ENCODE measurements around the gene MAP2K1. TPM values are rescaled to one million over a fixed set of nuclear protein-coding genes. Genes with fewer than 3 reads are reported as not detected.

Gene MAP2K1
- total RNA-seq, 2 donors from 2014 or later, result 39.2 to 57.3 TPM

DNA sequence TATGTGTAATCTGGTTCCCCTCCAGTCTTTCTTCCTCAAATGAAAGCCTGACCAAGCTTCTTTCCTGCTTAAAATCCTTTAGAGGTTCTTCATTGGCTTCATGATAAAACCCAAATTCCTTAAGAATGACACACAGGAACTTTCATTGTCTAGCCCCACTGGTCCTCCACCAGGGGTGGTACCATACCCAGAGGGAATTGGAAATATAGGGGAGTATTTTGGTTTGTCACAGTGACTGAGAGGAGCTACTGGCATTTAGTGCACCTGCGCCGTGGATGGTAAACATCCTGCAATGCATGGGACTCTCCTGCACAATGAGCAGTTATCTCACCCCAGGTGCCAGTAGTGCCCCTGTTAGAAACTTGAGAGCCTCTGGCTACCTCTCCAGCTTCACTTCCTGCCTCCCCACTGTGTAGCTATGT, 129.2 kb downstream of the MAP2K1 start:
- peaks cover 2% of the 10 kb centered on the region for H3K36me3 Mint-ChIP-seq (ENCODE audit: low read depth)
- no peak for DNase-seq
- no peak overlapping the region for H3K4me3 Mint-ChIP-seq
- no peaks in the 10 kb centered on the region for H3K27me3 Mint-ChIP-seq
- no peaks in the 10 kb centered on the region for H3K9me3 ChIP-seq (ENCODE audit: control insufficient read depth, low read length, poor library complexity, severe bottlenecking)
- ATAC-seq, result no peak
- no peak overlapping the region for H3K27ac Mint-ChIP-seq
- peaks cover 4% of the 10 kb centered on the region for H3K4me1 Mint-ChIP-seq

DNA sequence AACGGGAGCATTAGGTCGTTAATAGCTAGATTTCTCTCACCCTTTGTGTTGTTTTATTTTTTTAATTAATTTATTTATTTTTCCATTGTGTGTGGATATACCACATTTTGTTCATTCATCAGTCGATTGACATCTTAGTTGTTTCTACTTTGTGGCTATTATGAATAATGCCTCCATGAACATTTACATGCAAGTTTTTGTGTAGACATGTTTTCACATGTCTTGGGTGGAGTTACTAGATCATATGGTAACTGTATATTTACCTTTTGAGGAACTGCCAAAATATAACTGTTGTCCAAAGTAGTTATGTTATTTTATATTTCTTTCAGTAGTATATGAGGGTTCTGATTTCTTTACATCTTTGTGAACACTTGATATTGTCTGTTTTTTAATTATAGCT, 137.2 kb downstream of the MAP2K1 start:
- DNase-seq, result no peak
- H3K36me3 Mint-ChIP-seq (ENCODE audit: low read depth), result peaks cover 7% of the 10 kb centered on the region
- no peaks in the 10 kb centered on the region for H3K27me3 Mint-ChIP-seq
- H3K9me3 ChIP-seq (ENCODE audit: control insufficient read depth, low read length, poor library complexity, severe bottlenecking), result no peaks in the 10 kb centered on the region
- peaks cover 11% of the 10 kb centered on the region for H3K4me1 Mint-ChIP-seq
- H3K4me3 Mint-ChIP-seq, result no peak overlapping the region
- H3K27ac Mint-ChIP-seq, result peak overlapping the region; percentile 49
- no peak for ATAC-seq

DNA sequence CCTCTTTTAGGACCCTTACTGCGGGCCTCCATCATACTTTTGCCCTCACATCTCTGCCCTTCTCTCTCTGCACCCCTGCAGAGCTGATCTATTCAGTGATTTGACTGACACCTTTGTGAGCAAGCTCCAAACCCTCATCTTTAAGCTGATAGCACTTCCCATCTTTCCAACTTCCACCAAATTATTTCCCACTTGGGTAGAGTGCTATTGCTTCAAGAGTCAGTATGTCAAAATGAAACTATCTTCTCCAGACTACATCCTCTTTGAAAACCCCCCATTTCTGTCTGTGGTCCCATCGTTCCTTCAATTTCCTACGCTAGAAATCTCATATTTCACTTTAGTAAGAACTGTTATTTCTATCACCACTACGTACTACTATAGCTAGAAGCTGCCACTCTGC, 138.1 kb downstream of the MAP2K1 start:
- Mint-ChIP-seq H3K27ac (no peak overlapping the region), H3K36me3 (ENCODE audit: low read depth) (peaks cover 10% of the 10 kb centered on the region), H3K4me3 (no peak overlapping the region), H3K27me3 (no peaks in the 10 kb centered on the region), H3K4me1 (peaks cover 11% of the 10 kb centered on the region)
- no peak for DNase-seq
- no peak for ATAC-seq
- H3K9me3 ChIP-seq (ENCODE audit: control insufficient read depth, low read length, poor library complexity, severe bottlenecking), result no peaks in the 10 kb centered on the region

DNA sequence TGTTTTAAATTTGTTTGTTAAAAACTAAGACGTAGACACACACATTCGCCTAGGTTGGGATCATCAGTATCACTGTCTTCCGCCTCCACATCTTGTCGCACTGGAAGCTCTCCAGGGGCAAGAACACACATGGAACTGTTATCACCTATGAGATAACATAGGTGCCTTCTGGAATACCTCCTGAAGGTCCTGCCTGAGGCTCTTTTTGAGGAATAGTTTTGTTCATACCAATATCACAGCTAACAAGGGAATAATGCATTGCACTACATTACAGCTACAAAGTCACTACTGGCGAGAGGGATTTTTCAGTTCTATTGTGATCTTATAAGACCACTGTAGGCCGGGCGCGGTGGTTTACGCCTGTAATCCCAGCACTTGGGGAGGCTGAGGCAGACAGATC, 148.3 kb downstream of the MAP2K1 start:
- peaks cover 6% of the 10 kb centered on the region for H3K4me1 Mint-ChIP-seq
- no peaks in the 10 kb centered on the region for H3K9me3 ChIP-seq (ENCODE audit: control insufficient read depth, low read length, poor library complexity, severe bottlenecking)
- peaks cover 10% of the 10 kb centered on the region for H3K36me3 Mint-ChIP-seq (ENCODE audit: low read depth)
- ATAC-seq (no peak), DNase-seq (no peak)
- no peaks in the 10 kb centered on the region for H3K27me3 Mint-ChIP-seq
- no peak overlapping the region for H3K27ac Mint-ChIP-seq
- H3K4me3 Mint-ChIP-seq, result no peak overlapping the region

Other genes starting within 250 kb of the MAP2K1 start
- gene MEGF11, start 133.2 kb upstream of the MAP2K1 start, total RNA-seq, result not detected
- gene DIS3L, start 93.3 kb upstream of the MAP2K1 start, total RNA-seq, result 10 to 100 TPM; 22.1 to 22.3 TPM
- gene TIPIN, start 30.2 kb upstream of the MAP2K1 start, total RNA-seq, result 1 to 10 TPM; 2.9 to 4.2 TPM
- gene SNAPC5, start 110.8 kb downstream of the MAP2K1 start, total RNA-seq, result 10 to 100 TPM; 15.1 to 20.5 TPM
- 1,000 to 10,000 TPM; 3,651 to 3,689 TPM for gene RPL4, start 117.9 kb downstream of the MAP2K1 start, total RNA-seq
- 10 to 100 TPM in 1 of 2 donors, 1 to 10 TPM in 1; 5.6 to 10.5 TPM for gene ZWILCH, start 118.4 kb downstream of the MAP2K1 start, total RNA-seq
- not detected for gene LCTL, start 179.1 kb downstream of the MAP2K1 start, total RNA-seq